Ramos (cell line): ENCODE results near the gene ECT2.
"Not testable (repeated sequence)": the region's sequence is repeated elsewhere in the genome, so short reads cannot be mapped to it uniquely, and the experiment has no call there.

Experiments
- in situ Hi-C: fragments of 300-500 bp; cut with MboI; formaldehyde crosslinking; loops from one replicate; pipeline ENCODE4 v1.14.3; 2022; ENCODE audit warnings: low sequenced_read_pairs; ENCODE audit not compliant: unreplicated experiment

The ECT2 gene

DNA sequence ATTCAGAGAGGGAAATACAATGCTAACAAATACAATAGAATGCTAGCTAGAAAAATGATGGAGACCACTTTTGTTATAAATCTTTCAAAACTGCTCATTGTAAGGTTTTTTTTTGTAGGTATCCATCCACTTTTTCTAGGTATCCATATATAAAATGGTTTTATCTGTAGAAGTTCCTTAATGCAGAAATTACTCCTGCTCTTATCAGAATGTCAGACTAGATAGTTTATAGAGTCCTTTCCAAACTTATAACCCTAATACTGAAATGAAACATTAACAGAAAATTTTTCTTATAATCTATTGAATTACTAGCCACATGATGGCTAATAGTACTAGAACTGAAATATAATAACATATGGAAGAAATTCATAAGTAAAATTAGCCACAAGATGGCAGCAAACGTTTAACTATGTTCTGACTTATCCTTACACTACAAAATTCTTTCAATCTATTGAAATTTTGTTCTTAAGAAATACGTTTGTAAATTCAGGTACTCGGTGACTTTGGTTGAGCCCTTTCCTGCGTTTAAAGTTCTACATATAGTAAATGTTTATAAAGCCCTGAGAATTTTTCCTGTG, 58.5 kb downstream of the ECT2 start:
- in situ Hi-C loops: no loop called here

GRCh38 chr3:172811099-172811498, 60.6 kb downstream of the ECT2 start:
- in situ Hi-C loops: no loop called here

DNA sequence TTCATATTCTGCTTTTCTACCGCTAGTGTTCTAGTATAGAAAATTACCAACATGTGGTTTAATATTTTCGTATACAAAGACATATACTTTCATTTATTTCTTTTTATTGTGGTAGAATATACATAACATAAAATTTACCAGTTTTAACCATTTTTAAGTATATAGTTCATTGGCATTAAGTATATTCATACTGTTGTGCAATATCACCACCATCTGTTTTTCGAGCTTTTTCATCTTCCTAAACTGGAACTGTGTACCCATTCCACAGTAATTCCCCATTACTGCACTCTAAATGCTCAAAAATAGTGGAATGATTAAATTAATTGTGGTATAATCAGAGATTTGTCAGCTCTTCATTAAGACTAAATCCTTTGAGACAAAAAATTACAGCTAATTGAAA, 62.9 kb downstream of the ECT2 start:
- in situ Hi-C loops: no loop called here

GRCh38 chr3:172814738-172815137, 64.2 kb downstream of the ECT2 start:
- in situ Hi-C loops: no loop called here

DNA sequence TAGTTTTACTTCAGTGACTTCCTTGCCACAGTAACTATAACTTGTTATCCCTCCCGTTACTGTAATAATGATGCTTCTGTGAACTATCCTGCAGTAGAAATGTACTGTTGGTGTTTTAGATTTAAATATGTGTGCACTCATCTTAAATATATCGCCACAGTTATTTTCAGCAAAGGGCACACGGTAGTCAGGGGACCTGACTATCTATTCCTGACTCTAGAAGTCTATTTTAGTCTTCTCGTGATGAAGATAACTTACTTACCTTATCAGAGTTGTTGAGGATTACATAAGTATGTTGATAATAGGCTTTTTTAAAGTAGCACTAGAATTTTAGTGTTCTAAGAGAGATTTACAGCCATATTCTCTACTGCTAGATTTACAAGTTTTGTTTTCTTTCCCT, 65.3 kb downstream of the ECT2 start:
- in situ Hi-C loops: no loop called here

- in situ Hi-C loops: no loop called here
Observed at GRCh38 chr3:172816281-172816680, 65.8 kb downstream of the ECT2 start.

DNA sequence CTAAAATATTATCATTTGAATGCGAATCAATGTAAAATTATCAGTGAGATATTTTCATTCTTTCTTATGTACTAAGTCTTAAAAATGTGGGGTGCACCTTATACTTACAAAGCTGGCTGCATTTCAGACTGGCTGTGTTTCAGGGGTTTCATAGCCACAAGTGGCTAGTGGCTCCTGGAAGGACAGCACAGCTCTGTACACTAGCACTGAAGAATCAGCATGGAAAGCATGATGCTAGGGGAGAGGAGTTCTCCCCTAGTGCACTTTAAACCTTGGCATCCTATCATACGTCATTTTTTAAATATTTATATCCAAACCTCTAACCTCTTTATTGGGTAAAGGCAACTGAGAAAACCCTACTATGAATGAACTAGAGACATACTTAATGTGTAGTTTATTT, 66.4 kb downstream of the ECT2 start:
- in situ Hi-C loops: no loop called here

- in situ Hi-C loops: no loop called here
Observed at GRCh38 chr3:172820492-172820891, 70.0 kb downstream of the ECT2 start.

GRCh38 chr3:172824229-172824628, 73.7 kb downstream of the ECT2 start:
- in situ Hi-C loops: no loop called here

- in situ Hi-C loops: not testable (repeated sequence)
Observed at GRCh38 chr3:172827231-172827630, 76.7 kb downstream of the ECT2 start.

DNA sequence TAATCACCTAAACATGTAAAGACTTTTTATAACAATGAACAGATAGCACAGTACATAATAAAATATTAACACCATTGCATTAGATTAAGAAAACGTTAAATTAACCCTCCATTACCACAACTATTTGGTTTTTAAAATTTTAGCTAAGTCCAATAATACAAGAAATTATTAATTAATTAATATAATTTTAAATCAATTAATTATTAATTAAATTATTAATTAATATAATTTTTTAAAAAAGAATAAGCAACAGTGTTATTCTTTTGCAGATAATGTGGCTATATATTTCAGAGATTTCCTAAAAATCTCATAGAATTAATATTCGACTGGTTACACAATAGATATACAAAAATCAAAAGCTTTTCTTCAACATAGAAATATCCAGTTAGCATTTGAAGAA, 82.5 kb downstream of the ECT2 start:
- in situ Hi-C loops: no loop called here

GRCh38 chr3:172836390-172836997, 86.0 kb downstream of the ECT2 start:
- in situ Hi-C loops: no loop called here

DNA sequence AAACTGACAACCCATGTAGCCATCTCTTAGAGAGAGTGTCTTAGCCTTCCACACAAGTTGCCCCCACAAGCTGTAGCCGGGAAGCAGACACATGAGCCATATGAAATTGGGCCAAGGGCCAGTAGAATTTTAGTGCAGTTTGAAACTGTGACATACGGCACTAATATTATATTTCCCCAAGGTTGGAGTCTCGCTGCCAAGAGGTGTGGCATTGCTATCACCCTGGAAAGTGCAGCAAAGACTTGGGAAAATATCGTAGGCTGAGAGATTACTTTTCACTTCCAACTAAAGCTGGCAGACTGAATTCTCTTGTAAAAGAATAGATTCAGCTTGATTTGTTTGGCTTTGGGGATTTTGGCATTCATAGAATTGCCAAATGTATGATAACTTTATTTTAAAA, 89.2 kb downstream of the ECT2 start:
- in situ Hi-C loops: no loop called here

- in situ Hi-C loops: no loop called here
Observed at GRCh38 chr3:172840463-172840862, 89.9 kb downstream of the ECT2 start.

DNA sequence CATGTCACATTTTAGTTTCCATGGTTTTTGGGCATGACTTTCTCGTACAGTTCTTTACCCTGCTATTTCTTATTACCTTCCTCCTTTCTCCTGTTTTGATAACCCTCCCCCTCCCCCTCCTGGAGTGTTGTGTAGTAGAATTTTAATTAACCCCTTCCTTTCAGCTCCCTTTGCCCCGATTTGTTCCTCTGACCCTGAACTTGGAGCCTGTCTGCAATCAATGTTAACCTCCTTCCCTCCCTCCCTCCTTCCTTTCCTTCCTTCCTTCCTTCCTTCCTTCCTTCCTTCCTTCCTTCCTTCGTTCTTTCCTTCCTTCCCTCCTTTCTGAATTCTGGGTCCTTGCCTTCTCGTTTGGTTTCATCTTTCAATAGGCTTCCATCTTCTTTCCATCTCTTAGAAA, 90.4 kb downstream of the ECT2 start:
- in situ Hi-C loops: no loop called here

DNA sequence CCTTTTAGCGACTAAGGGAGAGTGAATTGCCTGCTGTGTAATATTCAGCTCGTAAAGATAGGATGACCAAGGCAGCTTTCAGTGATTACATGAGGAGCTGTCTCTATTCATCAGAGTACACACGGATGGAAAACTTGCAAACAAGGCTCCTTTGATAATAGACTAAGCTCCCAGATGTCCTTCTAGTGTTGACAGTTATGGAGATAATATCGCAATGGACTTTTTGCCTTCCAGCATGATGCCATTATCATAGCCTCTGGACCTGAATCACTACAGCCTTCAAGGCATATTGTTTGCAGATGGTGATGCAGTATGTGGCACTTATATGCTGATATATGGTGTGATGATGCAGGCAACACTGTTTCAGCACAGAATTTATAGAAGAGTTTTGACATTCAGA, 93.9 kb downstream of the ECT2 start:
- in situ Hi-C loops: no loop called here

GRCh38 chr3:172846103-172846561, 95.6 kb downstream of the ECT2 start:
- in situ Hi-C loops: no loop called here

GRCh38 chr3:172846706-172847105, 96.2 kb downstream of the ECT2 start:
- in situ Hi-C loops: no loop called here

- in situ Hi-C loops: no loop called here
Observed at GRCh38 chr3:172847292-172847691, 96.8 kb downstream of the ECT2 start.

GRCh38 chr3:172848910-172849309, 98.4 kb downstream of the ECT2 start:
- in situ Hi-C loops: no loop called here

DNA sequence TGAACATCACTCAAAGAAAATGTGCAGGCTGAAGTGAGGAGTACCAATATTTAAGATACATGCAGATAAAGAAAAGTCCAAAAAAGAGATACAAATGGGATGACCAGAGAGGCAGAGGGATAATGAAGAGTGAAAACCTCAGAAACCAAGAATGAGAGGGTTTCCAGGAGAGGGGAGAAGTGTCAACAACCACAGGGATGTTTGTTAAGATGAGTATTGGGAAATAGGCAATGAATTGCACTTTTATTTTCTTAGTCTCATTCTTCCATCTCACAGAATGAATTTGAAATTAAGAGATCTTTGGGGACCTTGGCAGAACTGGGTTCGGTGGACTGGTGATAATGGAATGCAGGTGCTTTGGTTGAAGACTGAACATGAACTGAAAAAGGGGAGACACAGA, 102.5 kb downstream of the ECT2 start:
- in situ Hi-C loops: no loop called here

GRCh38 chr3:172853921-172854666, 103.6 kb downstream of the ECT2 start:
- in situ Hi-C loops: no loop called here
